ENCODE results near the gene HIRA.

The HIRA gene

GRCh38 chr22:19407649-19408606 lies 23.6 kb downstream of the HIRA start:
- peak; percentile 51 for DNase-seq (ENCODE audit: low read depth)

- DNase-seq (ENCODE audit: low read depth) = no peak
These were observed 24.7 kb downstream of the HIRA start for GRCh38 chr22:19406846-19407245.

DNA sequence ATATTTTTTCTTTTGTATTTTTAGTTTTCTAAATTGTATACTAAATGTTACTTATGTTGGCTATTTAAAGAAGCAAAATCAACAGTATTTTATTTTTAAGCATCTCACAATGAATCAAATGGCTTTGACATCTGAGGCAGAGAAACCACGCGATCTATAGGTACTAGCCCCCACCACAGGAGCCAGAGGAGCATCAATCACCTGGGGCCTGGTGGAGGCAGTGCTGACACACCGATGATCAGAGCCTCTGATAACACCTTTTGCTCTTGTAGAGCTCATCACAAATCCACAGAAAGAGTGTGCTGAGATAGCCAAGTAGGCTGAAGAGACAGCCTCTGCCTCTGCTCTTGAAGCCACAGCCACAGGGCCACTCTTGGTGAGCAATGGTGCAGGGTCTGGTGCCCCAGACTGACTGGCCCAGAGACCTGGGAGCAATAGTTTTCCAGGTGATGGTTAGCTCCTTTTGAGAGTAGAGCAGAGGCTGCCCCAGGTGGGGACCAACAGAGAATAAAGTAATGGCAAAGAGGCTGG lies 25.2 kb downstream of the HIRA start:
- no peak for DNase-seq (ENCODE audit: low read depth)

DNA sequence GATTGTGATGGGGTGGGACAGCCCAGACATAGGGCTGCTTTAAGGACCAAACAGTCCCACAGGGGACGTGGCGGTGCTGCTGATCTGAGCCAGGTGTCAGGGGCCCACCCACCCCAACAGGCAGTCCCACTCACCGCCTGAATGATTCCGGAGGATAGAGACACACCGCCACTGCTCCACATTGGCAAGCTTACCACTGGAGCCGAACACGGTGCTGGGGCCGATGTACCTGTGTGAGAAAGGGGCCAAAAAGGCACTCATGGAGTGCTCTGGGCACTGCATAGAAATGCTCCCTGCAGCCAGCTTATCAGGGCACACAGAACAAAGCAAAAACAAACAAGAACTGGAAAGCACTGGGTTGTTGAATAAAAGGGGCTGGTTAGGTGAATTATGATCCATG lies 25.9 kb downstream of the HIRA start:
- DNase-seq (ENCODE audit: low read depth) = no peak

DNA sequence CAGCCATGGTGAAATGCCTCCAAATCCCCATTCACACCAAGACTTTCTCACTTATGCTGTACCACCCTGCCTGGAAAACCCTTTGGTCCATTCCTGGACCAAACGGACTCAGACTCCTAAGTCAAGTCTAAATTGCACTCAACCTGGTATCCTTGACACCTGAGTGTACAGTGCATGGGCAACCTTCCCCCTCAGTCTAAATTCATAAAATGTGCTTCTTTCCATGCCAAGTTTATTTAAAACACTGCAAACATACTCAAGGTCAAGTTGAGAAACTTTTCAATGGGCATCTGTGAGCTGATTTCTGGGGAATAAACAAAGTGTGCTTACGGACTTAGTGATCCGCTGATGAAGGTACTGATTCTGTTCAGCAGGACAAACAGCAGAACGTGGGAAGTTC lies 26.4 kb downstream of the HIRA start:
- no peak for DNase-seq (ENCODE audit: low read depth)

DNA sequence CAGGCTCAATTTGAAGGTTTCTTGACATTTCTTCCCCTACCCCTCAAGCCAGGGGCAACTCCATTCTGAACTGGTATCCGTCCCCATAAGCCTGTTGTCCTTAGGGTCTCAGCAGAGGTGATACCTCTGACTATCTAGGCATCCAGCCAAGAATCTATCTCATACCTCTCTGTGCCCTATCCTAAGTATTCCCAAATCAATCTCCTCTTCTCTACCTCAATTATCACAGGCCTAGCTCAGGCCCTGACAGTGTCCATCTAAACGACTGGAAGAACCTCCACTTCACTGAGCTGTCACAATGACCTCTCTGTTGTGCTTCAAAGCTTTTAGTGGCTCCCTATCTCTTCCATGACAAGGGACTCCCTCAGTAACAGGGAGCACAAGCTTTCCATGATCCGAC lies 26.9 kb downstream of the HIRA start:
- DNase-seq (ENCODE audit: low read depth) = no peak

GRCh38 chr22:19402642-19403191 lies 28.8 kb downstream of the HIRA start:
- no peak for DNase-seq (ENCODE audit: low read depth)

- DNase-seq (ENCODE audit: low read depth) = no peak
These were observed 30.1 kb downstream of the HIRA start for GRCh38 chr22:19401483-19401882.

GRCh38 chr22:19400881-19401280 lies 30.7 kb downstream of the HIRA start:
- DNase-seq (ENCODE audit: low read depth) = no peak

- DNase-seq (ENCODE audit: low read depth) = no peak
These were observed 32.9 kb downstream of the HIRA start for GRCh38 chr22:19398652-19399051.

DNA sequence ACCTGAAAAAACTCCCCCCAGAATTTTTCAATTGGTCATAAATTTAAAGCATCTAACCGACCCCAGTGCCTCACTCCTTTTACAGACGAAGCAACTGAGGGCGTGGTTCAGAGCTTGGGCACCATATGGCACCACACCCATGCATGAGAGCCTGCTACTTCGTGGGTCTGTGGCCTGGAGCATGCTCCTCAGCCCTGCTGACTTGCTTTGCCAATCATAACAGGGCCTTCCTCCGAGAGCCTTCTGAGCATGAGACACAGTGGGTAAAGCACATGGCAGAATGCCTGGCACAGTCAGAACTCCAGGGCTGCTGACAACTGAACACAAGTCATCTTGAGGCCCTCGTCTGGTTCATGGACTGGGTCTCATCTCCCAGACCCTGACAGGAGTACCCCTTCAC lies 33.3 kb downstream of the HIRA start:
- no peak for DNase-seq (ENCODE audit: low read depth)

GRCh38 chr22:19397734-19398104 lies 33.8 kb downstream of the HIRA start:
- DNase-seq (ENCODE audit: low read depth) = no peak

DNA sequence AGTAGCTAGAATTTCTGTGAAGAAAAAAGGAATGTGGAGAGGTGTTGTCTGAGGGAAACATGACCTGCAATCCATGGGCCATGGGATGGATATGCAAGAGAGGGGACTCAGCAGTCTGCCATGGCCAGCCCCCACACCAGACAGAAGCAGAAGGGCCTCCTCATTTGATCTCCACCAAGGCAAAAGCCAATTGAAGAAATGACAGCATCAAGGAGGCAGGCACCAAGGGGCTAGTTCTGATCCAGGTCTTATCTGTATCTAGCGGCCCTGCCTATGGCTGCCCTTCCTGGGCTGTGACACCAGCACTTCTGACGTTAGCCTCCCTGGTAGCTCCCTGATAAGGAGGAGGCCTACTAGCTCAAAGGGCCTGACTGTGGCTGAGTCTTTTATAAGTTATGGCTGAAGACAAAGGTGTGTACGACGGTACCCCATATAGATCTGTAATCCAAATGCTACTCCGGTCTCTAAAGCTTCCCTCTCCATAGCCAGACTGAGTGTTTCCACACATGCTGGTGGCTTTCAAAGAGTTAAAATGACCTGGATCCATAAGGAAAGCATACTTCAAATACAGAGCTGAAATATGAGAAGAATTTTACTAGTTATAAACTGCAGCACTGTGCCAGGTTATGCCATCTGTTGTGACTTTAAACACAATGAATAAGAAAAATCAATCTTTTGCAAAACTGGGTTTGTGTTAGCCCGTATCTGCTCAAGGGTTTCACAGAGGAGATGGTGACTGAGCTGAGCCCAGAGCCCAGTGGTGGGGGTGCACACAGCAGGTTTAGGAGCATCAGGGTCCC lies 34.4 kb downstream of the HIRA start:
- no peak for DNase-seq (ENCODE audit: low read depth)

GRCh38 chr22:19396561-19396933 lies 35.0 kb downstream of the HIRA start:
- DNase-seq (ENCODE audit: low read depth) = no peak

DNA sequence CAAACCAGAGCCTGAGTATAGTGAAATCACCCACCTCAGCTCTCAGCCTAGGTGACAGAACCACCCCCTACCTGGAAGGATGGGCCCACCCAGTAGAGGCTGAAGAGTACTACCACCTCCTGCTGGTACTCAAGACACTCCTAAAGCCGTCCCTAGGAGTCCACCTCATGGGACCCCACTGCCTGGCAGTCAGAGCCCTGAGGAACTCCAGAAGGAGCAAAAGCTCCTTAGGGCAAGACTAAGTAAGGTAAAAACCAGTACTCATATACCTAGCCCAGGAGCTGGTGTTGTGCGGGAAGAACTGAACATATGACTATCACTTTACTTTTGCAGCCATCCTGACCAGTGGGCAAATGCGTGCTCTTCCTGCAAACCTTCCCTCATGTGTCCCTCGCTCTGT lies 36.3 kb downstream of the HIRA start:
- DNase-seq (ENCODE audit: low read depth) = no peak

DNA sequence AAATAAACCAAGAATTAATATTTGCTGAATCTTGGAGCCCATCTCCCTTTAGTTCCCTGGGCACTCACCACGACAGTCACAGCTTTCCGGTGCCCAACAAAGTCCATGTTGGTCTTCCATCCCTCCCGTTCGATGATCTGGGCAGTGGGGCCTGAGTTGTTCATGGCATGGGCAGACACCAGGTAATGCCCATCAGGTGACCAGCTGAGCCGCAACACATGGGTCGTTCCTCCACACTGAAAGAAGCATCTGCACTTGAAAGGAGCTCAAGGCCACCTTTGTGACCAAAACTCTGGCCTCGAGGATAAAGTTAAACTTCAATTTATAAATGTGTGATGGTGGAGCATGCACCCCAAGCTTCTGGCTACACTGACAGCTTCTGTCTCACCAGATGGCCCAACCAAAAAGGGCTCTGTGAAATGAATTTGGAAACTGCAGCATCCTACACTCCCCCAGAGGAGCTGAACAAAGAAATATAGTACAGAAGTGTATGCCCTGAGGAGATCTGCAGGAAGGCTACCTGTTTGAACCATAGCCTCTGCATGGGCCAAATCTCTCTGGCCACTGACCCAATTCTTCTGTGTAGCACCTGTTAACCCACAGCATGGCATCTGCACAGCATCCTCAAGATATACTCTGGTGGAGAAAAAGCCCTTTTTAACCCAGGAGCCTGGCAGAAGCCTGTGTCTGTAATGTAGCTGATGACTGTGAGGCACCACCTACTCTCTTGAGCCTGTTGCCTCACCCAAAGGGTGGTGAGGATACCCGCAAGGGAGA lies 37.1 kb downstream of the HIRA start:
- no peak for DNase-seq (ENCODE audit: low read depth)

GRCh38 chr22:19393704-19394103 lies 37.8 kb downstream of the HIRA start:
- no peak for DNase-seq (ENCODE audit: low read depth)

GRCh38 chr22:19387575-19387974 lies 44.0 kb downstream of the HIRA start:
- no peak for DNase-seq (ENCODE audit: low read depth)

DNA sequence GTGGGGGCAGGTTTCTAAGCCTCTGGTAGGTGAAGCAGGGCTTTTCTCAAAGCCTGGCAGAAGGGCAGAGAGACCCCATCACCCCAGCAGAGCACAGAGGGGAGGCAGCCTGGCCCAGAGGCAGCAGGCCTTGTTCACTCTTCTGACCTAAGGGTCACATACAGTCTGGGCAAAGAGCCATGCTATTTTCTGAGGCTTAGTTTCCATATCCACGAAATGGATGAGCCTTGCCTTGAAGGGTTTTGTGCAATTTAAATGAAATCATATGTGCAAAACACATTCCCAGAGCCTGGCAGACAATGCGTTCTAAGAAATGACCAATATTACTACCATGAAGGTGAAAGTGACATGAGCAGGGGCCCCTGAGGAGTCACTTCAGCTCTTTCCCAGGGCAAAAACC lies 44.5 kb downstream of the HIRA start:
- peak; percentile 38 for DNase-seq (ENCODE audit: low read depth)

GRCh38 chr22:19386248-19386647 lies 45.3 kb downstream of the HIRA start:
- DNase-seq (ENCODE audit: low read depth) = no peak

- DNase-seq (ENCODE audit: low read depth) = no peak
These were observed 46.2 kb downstream of the HIRA start for GRCh38 chr22:19385221-19385906.
